HEK293T (cell line): ENCODE measurements around the gene GAK.

Experiments used
- CTCF ChIA-PET: fragments of 350-600 bp; formaldehyde crosslinking; extraction: SDS; loops from one replicate; lab custom pipeline; 2021; ENCODE audit warnings: antibody characterized with exemption, inconsistent platforms; lab: Yijun Ruan, JAX
- POLR2A ChIA-PET: fragments of 350-600 bp; formaldehyde crosslinking; extraction: SDS; loops from one replicate; lab custom pipeline; 2020; ENCODE audit warnings: antibody characterized with exemption, inconsistent platforms; lab: Yijun Ruan, JAX
- DNase-seq: peaks from one replicate; pipeline ENCODE4 v3.0.0; 2012; ENCODE audit warnings: mixed read lengths; ENCODE audit errors: extremely low spot score
- ARNT ChIP-seq: fragments of 450-650 bp; IDR thresholded peaks from 2 replicates; pipeline ENCODE4 v1.6.1; 2017; ENCODE audit warnings: mild to moderate bottlenecking
- BHLHE40 ChIP-seq: fragments of 450-650 bp; IDR thresholded peaks from 2 replicates; pipeline ENCODE4 v1.6.1; 2016; ENCODE audit warnings: mild to moderate bottlenecking, moderate library complexity, borderline replicate concordance
- CTBP1 ChIP-seq: fragments of 450-650 bp; IDR thresholded peaks from 2 replicates; pipeline ENCODE4 v1.6.1; 2016; ENCODE audit warnings: borderline replicate concordance
- ELF4 ChIP-seq: fragments of 450-650 bp; IDR thresholded peaks from 2 replicates; pipeline ENCODE4 v1.6.1; 2017; ENCODE audit warnings: antibody characterized with exemption
- FOXA1 ChIP-seq: fragments of 450-650 bp; IDR thresholded peaks from 2 replicates; pipeline ENCODE4 v1.6.1; 2016; ENCODE audit warnings: mild to moderate bottlenecking
- FOXK2 ChIP-seq: fragments of 450-650 bp; IDR thresholded peaks from 2 replicates; pipeline ENCODE4 v1.6.1; 2016; ENCODE audit warnings: mild to moderate bottlenecking
- FOXM1 ChIP-seq: fragments of 450-650 bp; IDR thresholded peaks from 2 replicates; pipeline ENCODE4 v1.6.1; 2017; ENCODE audit warnings: mild to moderate bottlenecking, borderline replicate concordance
- HDGF ChIP-seq: fragments of 450-650 bp; IDR thresholded peaks from 2 replicates; pipeline ENCODE4 v1.6.1; 2017; ENCODE audit warnings: antibody characterized with exemption, borderline replicate concordance
- L3MBTL2 ChIP-seq: fragments of 450-650 bp; conservative IDR thresholded peaks from 2 replicates; pipeline ENCODE4 v1.6.1; 2016; ENCODE audit warnings: mild to moderate bottlenecking
- LEF1 ChIP-seq: fragments of 450-650 bp; IDR thresholded peaks from 2 replicates; pipeline ENCODE4 v1.6.1; 2017; ENCODE audit warnings: mild to moderate bottlenecking, borderline replicate concordance
- NFRKB ChIP-seq: fragments of 450-650 bp; IDR thresholded peaks from 2 replicates; pipeline ENCODE4 v1.6.1; 2016; ENCODE audit warnings: mild to moderate bottlenecking, moderate library complexity
- PKNOX1 ChIP-seq: fragments of 450-650 bp; IDR thresholded peaks from 2 replicates; pipeline ENCODE4 v1.6.1; 2016
- SP1 ChIP-seq: fragments of 450-650 bp; IDR thresholded peaks from 2 replicates; pipeline ENCODE4 v1.6.1; 2017
- SUZ12 ChIP-seq: fragments of 450-650 bp; IDR thresholded peaks from 2 replicates; pipeline ENCODE4 v1.6.1; 2016; ENCODE audit warnings: mild to moderate bottlenecking
- TARDBP ChIP-seq: fragments of 450-650 bp; IDR thresholded peaks from 2 replicates; pipeline ENCODE4 v1.6.1; 2016
- ZNF384 ChIP-seq: fragments of 450-650 bp; IDR thresholded peaks from 2 replicates; pipeline ENCODE4 v1.6.1; 2016

GAK gene

GRCh38 chr4:820230-821172 lies 111.6 kb downstream of the GAK start:
- CTCF ChIA-PET = no interaction called here
- TF ChIP-seq ZNF384 (no peak), FOXK2 (no peak), ARNT (no peak), SUZ12 (no peak), SP1 (no peak), ELF4 (no peak), BHLHE40 (no peak)
- no peak for DNase-seq
- POLR2A ChIA-PET = no interaction called here

GRCh38 chr4:819401-820229 lies 112.5 kb downstream of the GAK start:
- TF ChIP-seq ARNT (no peak), SUZ12 (no peak), FOXA1 (no peak), FOXK2 (no peak), TARDBP (no peak), PKNOX1 (no peak), ELF4 (no peak)
- CTCF ChIA-PET = no interaction called here
- POLR2A ChIA-PET = no interaction called here
- no peak for DNase-seq

- no peak for DNase-seq
- ChIA-PET CTCF (interaction anchor here (0.9 kb wide), 1 partner anchor 11 kb away, joined by 3 read pairs; no protein-coding TSS in a partner anchor), POLR2A (no interaction called here)
- no peak for TF ChIP-seq TARDBP
- TF ChIP-seq LEF1 = no peak
- no peak for TF ChIP-seq FOXM1
- TF ChIP-seq CTBP1 = no peak
- no peak for TF ChIP-seq ZNF384
- no peak for TF ChIP-seq L3MBTL2
- TF ChIP-seq ARNT = no peak
- TF ChIP-seq SP1 = no peak
These were observed 113.8 kb downstream of the GAK start for GRCh38 chr4:818106-818921.

GRCh38 chr4:815464-816146 lies 116.5 kb downstream of the GAK start:
- ChIA-PET POLR2A (interaction anchor here (1.0 kb wide), 1 partner anchor 34 kb away, joined by 3 read pairs; no protein-coding TSS in a partner anchor), CTCF (interaction anchor here (0.6 kb wide), 1 partner anchor 62 kb away, joined by 5 read pairs; no protein-coding TSS in a partner anchor)
- peak; percentile 44 for DNase-seq

GRCh38 chr4:814312-814850 lies 117.7 kb downstream of the GAK start:
- DNase-seq = no peak
- TF ChIP-seq ARNT (no peak), FOXM1 (no peak), BHLHE40 (no peak), PKNOX1 (no peak), SUZ12 (no peak), NFRKB (no peak), L3MBTL2 (no peak), FOXA1 (no peak), TARDBP (no peak), ELF4 (no peak), ZNF384 (no peak), CTBP1 (no peak), SP1 (no peak), HDGF (no peak), FOXK2 (no peak)
- CTCF ChIA-PET = no interaction called here
- POLR2A ChIA-PET = interaction anchor here (0.6 to 1.0 kb wide), 2 partner anchors 12 to 259 kb away, joined by 3 read pairs; partner anchors contain the start of gene CPLX1

More at GRCh38 chr4:815464-816146, 116.5 kb downstream of the GAK start:
- TF ChIP-seq PKNOX1 (peak; percentile 62; the same call in 1 of the 2 replicates), TARDBP (no peak), ZNF384 (peak; percentile 34; the same call in 1 of the 2 replicates)
